OCI-LY3 (cell line): Measurements from ENCODE around the gene NKAIN2.

Experiments
- EZH2phosphoT487 ChIP-seq: fragments of 200-600 bp; shearing (Covaris generic); IDR thresholded peaks from 2 replicates; pipeline ENCODE4 v1.6.1; 2018; ENCODE audit warnings: antibody characterized with exemption, mixed run types, low read depth
- TF ChIP-seq, protein P1 (sequence below): fragments of 200-600, 300-600 bp; sonication (generic); IDR thresholded peaks from 2 replicates; pipeline ENCODE4 v1.5.1; 2014; ENCODE audit warnings: antibody characterized with exemption, low read length, low read depth

GRCh38 chr6:124371974-124372475, 568.4 kb downstream of the NKAIN2 start:
- TF ChIP-seq, protein P1, sequence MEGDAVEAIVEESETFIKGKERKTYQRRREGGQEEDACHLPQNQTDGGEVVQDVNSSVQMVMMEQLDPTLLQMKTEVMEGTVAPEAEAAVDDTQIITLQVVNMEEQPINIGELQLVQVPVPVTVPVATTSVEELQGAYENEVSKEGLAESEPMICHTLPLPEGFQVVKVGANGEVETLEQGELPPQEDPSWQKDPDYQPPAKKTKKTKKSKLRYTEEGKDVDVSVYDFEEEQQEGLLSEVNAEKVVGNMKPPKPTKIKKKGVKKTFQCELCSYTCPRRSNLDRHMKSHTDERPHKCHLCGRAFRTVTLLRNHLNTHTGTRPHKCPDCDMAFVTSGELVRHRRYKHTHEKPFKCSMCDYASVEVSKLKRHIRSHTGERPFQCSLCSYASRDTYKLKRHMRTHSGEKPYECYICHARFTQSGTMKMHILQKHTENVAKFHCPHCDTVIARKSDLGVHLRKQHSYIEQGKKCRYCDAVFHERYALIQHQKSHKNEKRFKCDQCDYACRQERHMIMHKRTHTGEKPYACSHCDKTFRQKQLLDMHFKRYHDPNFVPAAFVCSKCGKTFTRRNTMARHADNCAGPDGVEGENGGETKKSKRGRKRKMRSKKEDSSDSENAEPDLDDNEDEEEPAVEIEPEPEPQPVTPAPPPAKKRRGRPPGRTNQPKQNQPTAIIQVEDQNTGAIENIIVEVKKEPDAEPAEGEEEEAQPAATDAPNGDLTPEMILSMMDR: no peak
- TF ChIP-seq EZH2phosphoT487: no peak
